ENCODE measurements around the gene ISYNA1.

The ISYNA1 gene

DNA sequence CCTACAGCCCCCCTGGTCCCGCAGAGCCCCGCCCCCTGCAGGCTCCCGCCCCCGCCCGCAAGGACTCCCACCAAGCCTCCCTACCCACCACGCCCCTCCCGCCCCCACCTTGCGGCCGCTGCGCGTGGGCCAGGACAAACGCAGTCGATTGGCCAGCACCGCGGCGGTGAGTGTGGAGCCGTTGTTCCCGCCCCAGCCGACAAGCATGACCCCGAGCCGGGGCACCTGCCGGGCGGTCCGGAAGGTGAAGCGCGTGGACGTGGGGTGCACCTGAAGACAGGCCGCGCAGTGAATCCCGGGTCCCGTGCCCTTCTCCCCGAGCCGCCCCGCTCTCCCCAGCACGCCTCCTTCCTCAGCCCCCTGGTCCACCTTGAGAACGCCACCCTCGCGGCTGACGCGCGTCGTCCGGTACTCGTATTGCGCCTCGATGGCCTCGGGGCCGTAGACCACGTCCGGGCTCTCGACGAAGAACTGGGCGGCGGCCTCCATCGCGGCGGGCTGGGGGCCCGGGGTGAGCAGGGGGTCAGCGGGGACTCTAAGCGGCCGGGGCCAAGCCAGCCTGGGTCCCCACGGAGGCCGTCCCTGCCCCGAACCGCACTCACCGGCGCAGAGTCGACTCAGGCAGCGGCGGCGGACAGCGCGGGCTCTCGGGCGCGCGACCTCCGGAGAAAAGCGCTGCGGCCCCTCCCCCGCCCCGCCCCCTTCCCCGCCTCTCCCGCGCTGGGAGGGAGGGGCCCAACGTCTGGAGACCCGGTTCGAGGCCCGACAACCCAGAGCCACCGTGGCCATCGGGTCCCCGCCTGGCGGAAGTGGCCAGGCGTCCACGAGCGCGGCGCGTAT, at the start of gene ISYNA1:
Gene ISYNA1, minus strand, starts transcription at position 643 of the 840 bp plus-strand sequence. Its CDS starts 154 bp downstream, at position 489.
- DNase-seq: no peak

DNA sequence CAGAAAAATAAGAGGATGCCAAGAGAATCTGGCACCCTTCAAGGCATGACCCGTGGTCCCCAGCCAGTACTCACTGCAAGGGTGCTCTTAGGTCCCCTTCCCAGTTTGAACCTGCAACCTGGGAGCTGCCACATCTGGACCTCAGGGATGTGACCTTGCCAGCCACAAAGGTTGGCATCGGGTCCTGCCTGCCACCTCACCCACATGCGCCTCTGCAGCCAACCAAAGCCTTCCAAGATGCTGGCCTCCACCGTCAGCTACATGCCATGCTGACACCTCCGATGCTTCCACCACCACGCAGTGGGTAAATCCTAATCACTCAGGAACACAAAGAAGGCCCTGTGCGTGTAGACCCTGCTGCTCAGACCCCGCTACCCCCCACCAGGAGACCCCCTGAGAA, 48.8 kb upstream of the ISYNA1 start:
- no peak for DNase-seq

DNA sequence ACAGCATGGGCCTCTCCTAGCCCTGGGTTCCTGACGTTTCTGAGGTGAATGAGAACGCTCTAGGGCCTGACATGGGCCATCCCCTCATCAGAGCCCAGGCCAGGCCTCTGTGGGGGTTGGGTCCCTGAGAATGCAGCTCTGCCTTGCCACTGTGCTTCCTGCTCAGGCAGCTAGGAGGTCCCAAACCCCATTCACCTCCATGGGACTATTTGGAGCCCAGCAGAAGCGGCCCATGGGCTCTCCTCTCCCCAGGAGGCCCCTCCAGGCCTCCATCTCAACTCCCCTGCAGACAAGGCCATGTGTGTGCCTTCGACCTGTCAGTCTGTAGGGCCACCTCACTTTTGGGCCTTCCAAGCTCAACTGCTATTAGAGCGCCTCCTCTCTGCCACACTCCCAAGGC, 47.1 kb upstream of the ISYNA1 start:
- DNase-seq: no peak

DNA sequence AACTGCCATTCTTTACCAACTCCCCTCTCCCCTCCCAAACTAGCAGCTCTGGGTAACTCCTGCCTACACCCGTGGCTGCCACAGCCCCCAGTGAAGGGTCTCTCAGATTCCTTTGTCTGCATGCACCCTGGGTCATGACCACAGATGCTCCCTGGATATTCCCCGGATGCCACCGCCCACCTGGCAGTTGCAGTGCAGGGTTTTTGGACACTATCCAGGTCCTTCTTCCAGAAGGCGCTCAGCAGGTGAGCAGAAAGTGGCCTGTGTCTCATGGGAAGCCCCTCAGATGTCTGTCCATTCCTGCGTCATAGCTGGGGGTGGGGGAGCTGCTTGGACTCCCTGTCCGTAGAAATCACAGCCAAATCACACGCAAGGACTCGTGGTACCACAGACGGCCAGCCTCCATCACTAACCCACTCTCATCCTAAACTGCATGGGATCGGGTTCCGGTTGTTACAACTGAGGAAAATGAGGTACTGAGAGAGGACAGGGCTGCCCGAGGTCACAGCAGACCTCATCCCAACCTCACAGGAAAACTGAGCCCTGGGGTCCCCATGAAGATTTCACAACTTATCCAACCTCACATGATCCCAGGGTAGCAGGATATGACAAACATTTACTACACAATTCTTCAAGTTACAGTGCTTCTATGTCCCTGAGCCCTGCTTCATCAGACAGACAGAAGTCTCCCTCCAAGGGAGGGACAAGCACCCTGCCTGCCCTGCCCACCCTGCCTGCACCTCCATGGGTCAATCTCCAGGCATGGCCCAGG, 45.4 kb upstream of the ISYNA1 start:
- no peak for DNase-seq

DNA sequence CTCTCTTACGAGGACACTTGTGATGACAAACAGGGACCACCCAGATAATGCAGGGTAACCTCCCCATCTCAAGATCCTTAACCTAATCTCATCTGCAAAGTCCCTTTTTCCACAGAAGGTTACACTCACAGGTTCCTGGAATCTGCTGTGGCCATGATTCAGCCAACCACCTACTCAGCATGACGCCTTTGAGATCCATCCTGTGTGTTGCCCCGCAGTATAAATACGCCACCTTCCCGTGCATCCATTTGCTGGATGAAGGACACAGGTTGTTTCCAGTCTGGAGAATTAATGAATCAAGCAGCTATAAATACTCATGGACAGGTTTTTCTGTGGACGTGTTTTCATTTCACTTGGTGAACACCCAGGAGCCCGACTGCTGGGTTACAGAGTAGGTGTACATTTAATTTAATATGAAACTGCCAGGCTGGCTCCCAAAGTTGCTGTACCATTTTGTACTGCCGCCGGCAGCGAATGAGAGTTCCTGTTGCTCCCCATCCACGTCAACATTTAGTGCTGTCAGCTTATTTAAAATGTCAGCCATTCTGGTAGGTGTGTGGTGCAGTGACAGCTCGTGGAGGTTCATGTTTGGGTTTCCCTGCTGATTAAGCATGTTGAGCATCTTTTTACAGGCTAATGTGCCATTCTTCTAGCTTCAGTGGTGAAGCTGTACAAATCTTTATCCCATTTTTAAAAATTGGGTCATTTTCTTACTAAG, 43.7 kb upstream of the ISYNA1 start:
- DNase-seq: no peak

DNA sequence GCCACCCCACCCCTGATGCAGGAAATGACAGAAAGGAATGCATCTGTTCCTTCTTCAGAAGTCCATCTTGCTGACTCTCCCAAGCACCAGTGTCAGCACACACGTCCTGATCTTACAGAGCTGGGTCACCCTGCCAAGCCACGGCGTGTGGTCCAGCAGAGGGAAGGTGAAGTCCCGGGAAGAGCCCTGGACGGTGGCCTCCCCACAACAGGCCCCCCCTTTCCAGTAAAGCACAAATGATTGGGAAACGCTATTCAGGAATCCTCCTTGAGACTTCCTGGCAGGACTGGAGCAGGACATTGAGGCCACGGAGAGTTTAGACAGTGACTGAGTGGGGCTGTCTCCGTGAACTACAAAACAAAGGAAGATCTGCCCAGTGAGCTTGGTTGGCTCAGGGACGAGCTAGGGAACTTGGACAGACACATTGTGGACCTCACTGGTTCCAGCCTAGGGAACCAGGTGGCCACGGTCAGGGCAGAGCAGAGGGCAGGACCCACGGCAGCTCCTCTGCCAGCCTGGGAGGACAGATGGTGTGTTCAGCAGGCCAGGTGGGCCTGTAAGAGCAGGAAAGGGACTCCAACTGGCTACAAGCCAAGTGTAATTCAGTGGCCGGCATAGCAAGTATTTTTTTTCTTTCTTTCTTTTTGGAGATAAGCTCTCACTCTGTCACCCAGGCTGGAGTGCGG, 42.2 kb upstream of the ISYNA1 start:
- DNase-seq: peak; percentile 55

DNA sequence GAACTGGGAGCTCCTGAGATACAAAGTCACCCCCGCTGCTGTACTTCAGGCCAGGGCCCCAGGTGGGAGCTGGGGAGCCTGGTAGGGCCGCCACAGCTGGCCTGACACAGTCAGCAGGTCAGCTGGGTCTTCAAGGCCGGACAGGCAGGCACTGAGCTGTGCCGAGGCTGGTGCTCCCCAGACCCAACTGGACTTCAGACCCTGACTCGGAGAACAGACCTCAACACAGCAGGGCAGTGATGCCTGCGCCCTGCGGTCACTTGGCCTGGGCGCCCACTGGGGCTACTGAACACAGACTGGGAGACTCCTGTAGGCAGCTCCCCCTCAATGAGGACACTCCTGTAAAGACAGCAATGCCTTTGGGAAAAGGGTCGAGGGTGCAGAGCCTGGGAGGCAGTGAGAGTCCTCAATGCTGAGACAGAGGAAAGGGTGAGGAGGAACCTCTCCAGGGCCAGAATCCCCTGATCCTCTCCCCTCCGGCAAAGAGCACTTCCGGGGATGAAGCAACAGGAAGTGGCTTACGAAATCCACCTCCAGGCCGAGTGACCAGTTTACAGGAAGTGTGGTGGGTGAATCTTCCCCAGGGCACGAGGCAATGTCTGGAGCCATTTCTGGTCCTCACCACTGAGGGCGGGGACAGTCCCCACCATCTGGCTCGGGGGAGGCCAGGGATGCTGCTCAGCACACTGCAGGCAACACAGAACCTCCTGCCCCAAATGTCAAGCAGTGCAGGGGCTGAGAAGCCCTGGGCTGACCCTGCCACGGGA, 40.8 kb upstream of the ISYNA1 start:
- peak; percentile 85 for DNase-seq

DNA sequence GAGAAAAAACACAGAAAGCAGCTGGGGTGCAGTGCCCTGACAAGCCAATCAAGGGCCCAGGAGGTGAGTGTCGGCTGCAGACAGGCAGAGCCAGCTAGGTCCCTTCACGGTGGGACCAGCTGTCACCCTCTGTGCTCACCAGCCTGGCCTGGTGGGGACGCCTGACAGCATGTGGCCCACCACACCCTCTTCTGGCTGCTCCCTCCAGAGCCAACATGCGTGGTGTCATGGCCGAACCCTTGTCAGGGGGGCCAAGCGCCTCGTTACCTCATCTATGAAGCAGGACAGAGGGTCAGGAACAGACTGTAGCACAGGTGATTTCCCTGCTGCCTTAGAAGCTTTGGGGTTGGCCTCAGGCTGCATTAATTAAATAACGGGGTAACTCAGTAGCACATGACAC, 40.0 kb upstream of the ISYNA1 start:
- DNase-seq: no peak

DNA sequence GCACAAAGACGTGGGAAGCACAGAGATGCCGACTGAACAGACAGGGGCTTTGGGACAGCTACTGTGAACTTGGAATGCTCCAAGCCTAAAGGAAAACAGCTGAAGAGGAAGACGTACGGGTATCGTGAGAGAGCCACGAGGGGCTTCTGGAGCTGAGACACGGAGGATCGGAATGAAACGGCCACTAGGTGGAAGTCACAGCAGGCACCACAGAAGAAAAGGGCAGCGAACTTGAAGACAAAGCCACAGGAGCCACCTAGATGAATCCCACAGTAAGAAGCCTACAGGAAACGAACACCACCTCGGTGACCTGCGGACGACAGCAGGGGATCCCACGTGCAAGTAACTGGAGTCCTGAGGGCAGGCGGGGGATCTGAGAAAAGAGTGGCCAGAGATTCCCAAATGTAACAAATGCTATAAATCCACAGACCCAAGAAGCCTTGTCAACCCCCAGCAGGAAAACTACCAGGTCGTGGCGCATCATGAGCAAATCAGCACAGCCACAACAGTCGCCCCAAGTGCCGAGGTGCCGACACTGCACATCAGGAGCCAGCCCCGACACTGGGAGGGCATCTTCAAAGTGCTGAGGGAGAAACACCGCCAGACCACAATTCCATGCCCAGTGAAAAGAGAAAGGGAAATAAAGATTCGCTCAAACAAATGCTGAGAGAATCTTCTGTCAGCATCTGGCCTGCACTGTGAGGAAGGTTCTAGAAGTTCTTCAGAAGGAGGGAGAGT, 39.3 kb upstream of the ISYNA1 start:
- DNase-seq: peak; percentile 9

DNA sequence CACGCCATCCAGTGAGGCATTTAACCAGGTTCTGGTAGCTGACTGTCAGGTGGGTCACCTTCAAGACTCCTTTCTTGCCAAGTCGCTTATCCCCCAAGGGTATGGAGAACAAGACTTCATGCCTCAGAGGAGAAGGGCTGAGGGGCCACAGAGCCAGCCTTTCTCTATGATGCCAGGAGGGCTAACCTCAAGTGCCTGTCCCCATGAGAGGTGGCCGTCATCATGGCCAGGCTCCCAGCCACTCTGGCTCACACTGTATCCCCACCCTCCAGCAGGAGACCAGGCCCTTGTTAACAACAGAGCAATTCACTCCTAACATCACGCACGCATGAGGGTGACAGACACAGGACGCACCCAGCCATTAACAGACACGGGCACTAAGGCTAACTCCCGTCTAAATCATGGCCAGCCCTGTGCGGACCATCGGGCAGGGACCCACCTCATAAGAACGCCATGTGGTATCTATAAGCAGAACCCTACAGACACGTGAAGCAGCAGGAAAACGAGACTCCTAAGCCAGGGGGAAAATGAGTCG, 38.6 kb upstream of the ISYNA1 start:
- no peak for DNase-seq

DNA sequence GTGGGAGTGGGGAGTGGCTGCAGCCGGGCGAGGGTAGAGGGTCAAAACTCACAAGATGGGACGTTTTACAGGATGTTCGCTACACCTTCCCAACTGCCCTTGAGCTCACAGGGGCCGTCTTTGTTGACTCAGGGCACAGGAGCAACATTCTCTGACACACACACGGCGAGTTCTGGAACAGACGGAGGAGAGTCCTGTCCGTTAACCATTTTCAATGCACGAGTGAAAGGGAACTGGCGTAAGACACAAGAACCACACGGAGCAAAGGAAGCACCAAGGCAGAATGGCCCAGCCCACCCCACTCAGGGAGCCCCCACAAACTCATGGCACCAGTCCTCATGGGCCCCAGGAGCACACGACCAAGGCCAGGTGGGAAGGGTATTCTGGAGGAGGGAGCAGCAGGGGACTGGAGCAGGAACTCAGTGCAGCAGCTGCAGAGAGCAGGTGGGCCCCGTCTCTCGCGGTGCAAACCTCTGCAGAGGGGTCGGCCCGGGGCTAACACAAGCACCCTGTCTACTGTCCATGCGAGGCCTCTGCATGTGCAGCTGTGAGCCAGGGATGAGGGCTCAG, 37.9 kb upstream of the ISYNA1 start:
- DNase-seq: no peak

DNA sequence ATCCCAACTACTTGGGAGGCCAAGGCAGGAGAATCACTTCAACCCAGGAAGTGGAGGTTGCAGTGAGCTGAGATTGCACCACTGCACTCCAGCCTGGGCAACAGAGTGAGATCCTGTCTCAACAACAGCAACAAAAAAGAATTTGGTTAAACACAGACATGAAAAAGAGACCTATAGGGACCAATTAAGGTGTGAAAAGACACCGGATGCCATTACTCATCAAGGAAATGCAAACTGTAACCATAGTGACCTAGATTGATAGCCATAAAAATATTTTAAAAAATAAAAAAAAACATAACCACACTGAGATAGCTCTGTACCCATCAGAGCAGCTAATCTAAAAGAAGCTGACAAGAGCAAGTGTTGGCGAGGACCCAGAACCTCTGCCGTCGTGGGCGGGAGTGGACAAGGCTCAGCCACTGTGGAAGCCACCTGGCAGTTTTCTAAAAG, 37.1 kb upstream of the ISYNA1 start:
- DNase-seq: no peak

DNA sequence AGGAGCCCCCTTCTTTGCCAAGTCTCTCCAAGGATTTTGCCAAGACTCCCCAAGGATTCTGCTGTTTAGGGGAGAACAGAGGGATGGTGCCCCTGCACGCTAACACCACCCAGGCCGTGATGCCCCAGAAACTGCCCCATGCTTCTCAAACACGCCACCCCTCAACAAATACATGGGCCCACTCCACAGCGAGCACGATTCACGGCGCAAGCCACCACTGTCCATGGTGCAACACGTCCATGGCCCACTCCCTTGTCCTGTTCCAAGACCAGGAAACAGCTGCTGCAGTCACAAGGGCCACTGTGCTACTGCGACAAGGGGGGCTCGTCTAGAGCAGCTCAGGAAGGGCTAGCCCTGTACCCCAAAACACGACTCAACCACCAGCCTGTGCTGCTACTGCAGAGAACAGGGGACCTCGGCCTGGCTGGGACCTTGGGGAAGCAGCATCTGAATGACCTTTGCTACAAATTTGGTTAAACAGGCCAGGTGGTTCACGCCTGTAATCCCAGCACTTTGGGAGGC, 36.5 kb upstream of the ISYNA1 start:
- DNase-seq: no peak

DNA sequence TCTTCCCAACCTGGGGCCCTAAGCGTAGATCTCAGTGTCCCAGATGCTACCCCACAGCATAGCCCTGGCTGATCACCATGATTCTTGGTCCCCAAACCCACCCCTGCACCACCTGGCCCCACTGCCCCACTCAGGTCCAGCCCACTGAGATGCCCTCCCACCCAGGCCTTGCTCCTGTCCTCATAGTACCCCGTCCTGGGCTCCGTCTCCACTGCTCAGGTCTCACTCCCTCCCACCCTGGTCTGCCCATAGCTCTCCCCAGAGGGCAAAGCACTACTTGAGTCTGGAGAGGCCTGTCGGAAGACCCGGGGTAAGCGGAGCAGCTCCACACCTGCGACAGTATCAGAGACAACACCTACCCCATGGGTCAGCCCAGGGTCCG, 35.8 kb upstream of the ISYNA1 start:
- DNase-seq: no peak

DNA sequence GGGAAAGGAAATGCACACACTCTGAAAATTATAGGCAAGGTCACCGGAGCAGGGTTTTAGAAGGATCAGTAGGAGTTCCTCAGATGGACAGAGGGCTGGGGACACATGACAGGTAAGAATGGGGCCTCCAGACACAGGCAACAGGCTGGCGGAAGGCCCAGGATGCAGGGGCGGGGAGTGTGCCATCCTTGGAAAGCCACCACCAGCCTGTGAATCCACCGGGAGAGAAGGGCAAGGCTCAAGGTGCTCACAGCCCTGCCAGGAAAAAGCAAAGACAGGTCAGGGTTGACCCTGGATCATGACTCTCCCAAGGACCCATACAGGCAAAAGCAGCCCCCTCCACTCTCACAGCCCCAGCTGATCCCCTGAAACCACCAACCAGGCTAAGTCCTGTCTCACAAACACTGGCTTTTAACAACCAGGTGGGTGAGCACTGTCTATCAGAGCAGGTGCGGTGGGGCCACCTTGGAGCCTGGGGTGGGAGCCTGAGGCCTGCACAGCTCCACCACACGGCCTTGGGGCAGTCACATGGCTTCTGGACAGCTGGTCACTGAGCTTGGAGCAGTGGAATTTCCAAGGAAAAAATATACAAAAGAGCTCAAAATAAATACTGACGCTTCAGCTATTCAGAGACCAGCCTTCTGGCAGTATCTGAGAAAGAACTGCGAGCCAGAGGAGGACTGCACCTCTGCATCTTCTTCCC, 35.2 kb upstream of the ISYNA1 start:
- no peak for DNase-seq

DNA sequence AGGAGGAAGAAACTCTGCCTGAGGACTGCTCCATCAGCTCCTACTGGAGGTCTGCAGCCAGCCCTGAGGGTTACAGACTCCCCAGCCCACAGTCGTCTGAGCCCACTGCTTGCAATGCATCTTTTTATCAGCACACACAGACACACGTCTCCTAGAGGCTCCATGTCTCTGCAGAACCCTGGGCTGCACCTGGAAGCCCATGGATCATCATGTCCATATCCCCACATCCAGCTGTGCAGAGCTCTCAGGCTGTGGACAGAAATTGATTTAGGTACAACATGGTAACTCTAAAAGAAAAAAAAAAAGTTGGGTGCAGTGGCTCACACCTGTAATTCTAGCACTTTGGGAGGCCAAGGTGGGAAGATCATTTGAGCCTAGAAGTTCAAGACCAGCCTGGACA, 32.9 kb upstream of the ISYNA1 start:
- no peak for DNase-seq

DNA sequence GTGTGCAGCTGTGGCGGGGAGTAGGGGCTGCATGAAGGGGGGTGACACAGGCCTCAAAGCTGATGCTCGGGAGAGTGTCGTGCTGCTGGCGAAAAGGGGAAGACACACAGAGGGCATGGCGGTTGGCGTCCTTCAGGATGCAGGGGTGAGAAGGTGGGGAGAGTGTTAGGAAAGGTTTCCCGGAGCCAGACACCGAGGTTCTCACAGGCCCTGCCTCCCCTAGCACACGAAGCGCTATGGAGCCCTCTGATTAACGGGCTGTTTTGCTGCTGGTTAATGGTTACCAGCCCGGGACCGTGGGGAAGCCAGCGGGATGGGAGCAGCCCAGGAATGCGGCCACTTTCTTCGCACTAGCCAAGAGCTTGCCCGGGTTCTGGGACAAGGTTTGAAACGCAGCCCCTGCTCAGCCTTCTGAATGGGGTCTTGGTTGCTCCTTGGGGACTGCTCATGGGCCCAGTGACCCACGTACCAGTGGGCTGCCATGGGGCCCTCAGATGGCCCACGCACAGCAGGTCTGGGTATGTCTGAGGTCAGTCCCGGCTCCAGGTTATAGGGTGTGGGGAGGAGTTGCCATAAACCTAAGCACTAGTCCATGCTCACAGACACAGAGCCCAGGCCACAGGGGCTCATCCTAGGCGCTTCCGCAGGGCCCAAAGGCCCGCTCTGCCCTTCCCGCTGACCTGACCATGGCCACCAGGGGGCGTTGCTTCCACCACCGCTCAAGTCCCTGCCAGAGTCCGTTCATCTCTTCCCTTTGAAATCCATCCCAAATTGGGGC, 31.3 kb upstream of the ISYNA1 start:
- DNase-seq: peak; percentile 49

DNA sequence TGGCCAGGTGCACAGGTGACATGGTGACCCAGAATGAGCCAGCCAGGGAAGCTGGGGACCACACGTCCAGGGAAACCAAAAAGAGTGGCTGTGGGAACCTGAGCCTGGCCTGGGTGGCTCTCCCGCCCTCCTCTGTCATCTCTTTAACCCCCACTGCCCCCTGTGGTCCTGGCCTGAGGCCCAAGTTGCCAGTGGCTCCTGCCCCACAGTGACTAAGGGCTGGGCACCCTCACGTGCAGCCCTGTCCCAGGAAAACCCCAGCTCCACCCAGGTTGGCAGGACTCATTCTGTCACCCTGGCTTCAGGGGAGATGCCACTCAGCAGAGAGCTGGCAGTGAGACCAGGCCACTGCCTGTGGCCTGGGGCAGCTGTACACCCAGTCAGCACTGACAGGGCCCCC, 30.6 kb upstream of the ISYNA1 start:
- DNase-seq: no peak

DNA sequence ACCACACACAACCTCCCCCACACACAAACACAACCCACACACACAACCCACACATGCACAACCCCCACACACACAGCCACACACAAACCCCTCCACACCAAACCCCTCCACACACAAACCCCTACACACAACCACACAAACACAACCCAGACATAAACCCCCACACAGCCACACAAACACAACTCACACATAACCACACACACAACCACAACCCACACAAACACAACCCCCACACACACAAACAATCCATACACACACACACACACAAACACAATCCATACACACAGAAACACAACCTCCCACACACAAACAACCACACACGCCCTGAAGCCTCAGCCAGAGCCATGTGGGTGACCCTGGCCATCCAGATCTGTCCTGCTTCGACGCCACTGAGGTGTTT, 30.0 kb upstream of the ISYNA1 start:
- DNase-seq: no peak
